Stimulated activated CD4-positive, alpha-beta T cell treated with anti-CD3 and anti-CD28 coated beads, Interleukin-1b, Interleukin-23, amount 100 ng/mL, for 48 hours (primary cell): ENCODE measurements around the gene PVALB.

ENCODE experiments used
- DNase-seq: peaks from one replicate; pipeline ENCODE4 v3.0.0-alpha.2; 2020

The PVALB gene

DNA sequence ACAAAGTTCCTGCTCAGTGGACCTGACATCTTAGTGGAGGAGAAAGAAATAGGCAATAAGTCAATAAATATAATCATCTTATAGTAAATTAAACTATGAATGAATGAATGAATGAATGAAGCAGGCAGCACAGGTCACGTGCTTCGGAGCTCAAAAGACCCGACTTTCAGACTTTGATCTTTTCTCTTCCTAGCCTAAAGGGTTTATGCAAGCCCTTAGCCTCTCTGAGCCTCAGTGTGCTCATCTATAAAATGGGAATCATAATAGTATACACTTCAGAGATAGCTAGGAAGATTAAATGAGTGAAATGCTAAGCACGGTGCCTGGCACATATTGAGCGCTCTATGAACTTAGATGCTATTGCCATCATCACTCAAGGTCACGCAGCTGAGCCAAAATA lies 7.5 kb downstream of the PVALB start:
- no peak for DNase-seq

DNA sequence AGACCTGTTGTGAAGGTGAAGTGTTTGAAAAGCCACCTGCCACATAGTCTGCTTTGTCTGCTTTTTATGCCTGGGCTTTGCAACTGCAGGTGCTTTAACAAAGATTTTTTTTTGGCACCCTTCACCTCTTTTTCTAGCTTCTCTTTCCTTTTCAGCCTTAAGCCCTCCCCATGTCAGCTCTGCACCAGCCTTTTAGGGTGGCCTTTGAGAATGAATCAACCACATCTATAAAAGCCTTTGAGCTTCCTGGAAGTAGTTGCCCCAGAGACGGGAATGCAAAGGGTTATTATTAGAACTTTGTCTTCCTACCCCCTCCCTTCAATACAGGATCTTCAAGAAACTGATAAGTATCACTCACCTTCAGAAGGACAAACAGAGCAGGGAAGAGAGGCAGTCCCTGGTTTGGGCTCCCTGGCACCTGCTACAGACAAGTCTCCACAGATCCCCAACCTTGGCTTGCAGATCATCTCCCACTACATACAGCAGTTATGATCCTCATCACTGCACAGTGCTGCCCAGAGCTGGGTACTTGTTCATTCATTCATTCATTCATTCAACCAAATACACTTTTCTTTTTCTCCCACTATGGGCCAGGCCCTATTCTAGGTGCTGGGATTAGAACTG lies 8.0 kb downstream of the PVALB start:
- no peak for DNase-seq

DNA sequence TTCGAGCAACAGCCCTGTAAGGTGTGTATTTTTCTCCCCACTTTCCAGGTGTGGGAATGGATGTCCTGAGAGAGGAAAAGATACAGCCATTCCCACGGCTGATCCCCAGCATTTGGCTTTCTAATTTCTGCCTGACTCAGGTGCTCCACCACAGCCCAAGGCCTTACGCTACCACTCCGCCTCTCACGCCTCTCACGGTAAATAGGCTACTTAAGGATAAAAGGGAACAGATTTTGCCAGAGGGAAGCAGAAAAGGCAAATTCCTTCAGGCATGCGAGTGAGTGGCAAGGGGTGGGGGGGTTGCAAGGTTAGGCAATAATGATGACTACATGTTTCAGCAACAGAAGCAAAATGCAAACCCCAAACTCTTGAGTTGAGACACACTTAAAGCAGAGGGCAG lies 9.2 kb downstream of the PVALB start:
- no peak for DNase-seq

DNA sequence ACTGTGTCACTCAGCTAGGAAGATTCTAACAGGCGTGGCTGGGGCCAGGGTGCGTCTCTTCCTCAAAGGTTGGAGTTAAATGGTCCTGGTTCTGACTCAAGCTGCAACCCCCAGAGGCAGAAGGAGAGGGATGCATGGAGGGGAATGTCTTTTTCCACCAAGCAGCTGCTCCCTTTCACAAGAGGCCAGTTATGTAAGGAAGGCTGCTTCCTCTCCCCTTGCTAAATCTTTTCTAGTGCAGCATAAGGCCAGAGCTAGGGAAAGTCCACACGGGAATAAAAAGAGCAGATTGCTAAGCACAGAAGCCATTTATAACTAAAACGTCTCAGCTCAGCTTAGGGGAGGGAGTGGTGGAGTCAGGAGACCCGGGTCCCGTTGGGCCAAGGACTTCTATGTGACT lies 10.0 kb downstream of the PVALB start:
- DNase-seq, result no peak

DNA sequence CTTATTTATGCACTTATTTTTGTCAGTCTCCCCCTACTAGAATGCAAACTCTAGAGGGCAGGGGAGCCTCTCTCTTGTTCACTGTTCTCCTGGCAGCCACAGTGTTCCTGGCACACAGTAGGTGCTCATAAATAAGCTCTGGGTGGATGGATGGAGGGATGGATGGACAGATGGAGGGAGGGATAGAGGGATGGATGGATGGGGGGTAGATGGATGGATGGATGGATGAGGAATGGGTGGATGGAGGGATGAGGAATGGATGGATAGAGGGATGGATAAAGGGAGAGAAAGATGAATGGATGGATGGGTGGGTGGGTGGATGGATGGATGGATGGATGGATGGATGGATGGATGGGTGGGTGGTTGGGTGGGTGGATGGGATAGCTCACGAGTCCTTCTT lies 13.5 kb downstream of the PVALB start:
- no peak for DNase-seq

DNA sequence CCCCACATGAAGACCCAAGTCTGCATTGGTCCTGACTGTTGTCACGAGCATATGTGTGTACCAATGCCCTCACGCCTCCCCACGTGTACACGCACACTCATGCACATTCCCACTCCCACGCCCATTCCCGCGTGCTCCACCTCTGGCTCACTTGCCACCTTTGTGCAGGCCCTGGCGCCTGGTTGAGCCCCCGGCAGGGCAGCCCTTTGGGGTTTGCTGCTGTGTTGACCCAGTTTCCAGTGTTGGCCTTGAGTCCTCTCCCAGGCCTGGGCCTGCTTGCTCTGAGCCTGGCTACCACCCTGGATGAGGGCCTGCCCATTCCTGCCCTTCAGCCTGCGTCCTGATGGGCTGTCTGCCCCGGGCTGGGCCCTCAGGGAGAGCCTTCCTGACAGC lies 18.2 kb downstream of the PVALB start:
- no peak for DNase-seq

DNA sequence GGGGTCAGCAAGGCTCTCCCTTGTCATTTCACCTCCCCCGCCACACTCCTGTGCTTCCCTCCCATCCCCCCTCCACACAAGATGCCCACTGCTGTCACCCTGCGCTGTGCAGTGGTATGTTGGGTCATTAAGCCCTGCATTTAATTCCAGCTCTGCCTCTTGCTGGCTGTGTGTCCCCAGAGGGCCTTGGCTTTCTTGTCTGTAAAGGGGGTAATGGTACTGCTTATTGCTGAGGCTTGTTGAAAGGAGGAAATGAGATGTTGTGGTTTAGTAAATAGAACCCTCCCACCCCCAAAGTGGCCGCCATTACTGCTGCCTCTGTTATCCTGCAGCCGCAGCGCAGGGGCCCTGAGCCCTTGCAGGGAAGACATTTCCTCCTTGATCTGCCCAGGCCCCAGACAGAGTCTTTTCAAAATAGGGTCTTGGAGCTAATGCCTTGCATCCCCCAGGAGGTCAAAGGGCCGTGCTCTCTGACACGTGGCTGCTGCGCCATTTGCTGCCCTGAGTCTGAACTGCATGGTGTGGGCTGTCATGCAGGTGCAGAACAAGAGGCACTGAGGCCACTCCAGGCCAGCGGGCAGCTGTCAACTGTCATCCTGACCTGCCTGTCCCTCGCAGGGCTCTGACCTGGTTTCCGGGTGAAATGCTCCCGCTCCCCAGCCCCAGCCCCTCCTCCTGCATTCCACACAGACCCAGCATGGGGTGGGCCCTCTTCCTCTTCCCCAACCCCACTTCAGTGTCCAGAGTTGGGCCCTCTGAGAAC lies 18.7 kb downstream of the PVALB start:
- no peak for DNase-seq

DNA sequence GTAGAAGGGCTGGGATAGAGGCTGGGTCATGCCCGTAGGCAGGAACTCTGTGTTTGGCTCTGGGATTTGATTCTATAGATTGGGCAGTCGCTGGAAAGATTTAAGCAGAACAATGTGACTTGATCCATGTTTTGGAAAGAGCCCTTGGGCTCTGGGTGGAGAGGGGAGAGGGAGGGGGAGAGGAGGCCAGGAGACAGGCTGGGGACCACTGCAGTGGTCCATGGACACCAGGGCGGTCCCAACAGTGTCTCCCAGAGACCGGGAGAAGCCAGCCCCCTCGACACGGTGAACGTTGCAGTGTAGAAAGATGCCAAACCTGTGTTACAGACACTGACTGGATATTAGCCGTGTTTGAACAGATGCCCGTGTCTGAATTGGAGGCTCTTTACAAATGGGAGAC lies 19.5 kb downstream of the PVALB start:
- no peak for DNase-seq

DNA sequence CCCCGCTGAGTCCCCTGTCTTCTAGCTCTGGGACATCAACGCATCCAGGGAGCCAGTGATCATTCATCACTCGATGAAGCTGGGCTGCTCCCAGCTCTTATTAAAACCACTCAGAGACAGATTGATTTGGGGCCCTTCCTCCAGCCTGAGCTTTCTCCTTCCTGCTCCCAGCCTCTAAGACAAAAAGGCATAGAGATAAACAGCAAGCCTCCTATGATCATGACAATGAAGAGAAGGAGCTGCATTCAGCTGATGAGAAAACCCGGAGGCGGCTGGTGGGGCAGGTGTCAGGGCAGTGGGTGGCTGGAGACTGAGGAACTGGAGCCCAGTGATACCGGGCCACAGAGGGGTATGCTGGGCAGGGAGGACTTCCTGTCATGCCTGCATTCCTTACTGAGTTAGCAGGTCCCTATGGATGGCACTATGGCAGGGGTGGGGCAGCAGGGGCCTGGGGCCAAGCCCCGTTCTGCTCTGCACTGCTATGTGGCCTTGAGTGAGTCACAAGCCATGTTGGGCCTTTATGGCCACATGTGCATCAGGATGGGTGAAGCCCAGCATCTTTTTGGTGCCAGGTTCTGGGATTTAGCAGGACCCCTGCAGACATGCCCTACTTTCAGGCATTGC lies 20.2 kb downstream of the PVALB start:
- no peak for DNase-seq

DNA sequence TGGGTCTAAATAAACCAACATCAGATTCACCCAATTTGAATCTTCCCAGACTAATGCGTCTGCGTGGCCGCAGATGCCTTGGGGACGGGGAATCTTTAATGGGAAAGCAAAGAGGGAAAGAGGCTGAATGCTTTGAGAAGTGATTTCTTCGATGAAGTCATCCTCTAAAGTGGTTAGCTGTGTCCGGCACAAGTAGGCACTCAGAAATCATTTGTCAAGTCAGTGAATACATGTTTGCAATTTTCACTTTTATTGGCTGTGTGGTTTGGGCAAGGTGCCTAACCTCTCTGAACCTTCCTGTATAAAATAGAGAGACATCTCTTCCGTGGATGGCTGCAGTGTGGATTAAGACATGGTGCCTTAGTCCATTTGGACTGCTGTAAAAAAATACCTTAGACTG lies 21.2 kb downstream of the PVALB start:
- DNase-seq, result no peak

DNA sequence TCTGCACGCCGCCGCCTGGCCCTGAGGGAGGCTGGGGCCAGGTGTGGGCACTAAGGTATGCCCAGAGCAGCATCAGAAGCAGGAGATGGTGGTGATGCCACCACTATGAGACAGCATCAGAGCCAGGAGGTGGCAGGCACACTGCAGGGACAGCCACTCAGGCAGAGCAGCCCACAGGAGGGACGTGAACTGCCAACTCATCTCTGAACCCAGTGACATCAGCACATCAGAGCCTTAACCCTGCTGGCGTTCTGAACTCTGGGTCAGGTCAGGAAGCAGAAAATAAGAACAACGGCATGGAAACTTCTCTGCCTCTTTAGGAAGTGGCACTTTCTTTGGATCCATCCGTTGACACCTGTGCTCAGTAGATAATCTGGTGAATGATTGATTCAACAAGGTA lies 26.2 kb downstream of the PVALB start:
- DNase-seq, result peak; percentile 63

DNA sequence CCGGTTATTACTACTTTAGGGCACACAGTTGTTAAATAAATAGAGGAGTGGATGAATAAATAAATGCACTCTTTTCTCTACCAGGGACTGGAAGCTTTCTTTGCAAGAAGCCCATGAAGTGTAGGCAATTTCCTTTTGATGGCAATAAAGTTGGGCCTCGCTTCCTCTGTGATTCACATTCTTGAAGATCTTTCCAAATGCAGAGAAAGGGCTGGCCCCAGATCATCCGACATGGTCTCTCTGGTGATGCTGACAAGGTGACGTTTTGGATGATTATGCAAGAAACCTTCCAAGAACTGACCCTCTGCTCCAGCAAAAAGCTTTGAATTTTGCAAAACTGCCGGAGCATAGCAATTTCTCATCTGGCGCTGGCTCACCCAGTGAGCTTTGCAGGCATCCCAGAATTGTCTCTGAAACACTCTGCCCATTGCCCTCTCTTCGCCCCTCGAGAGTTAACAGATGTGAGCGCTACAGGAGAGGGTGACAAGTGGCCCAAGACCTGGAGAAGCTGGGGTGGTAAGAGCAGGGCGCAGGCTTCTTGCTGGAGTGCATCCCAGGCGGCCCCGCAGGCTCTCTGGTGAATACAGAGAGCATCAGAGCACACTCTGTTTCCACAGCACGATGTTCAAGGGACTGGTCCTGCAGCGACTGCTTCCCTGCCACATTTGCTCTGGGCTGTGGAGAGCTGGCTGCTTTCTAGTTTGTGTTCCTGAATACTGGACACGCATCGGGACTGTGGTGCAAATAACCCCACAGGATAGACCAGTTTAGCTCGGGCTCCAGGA lies 29.4 kb downstream of the PVALB start:
- no peak for DNase-seq

DNA sequence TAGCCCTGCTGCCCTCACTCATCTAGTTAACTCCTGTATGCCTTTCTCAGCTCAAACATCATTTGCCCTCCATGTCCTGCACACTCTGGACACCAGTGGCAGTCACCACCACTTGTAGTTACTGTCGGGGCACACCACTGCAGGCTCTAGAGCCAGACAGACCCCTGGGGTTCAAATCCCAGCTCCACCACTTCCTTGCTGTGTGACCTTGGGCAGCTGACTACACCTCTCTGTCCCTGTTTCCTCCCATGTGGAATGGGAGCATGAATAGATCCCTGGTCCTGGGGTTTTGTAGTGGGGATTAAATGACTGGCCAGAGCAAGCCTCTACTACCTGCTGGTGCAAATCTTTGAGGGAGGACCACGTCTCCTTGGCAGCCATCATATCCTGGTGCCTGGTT lies 33.1 kb downstream of the PVALB start:
- DNase-seq, result no peak

DNA sequence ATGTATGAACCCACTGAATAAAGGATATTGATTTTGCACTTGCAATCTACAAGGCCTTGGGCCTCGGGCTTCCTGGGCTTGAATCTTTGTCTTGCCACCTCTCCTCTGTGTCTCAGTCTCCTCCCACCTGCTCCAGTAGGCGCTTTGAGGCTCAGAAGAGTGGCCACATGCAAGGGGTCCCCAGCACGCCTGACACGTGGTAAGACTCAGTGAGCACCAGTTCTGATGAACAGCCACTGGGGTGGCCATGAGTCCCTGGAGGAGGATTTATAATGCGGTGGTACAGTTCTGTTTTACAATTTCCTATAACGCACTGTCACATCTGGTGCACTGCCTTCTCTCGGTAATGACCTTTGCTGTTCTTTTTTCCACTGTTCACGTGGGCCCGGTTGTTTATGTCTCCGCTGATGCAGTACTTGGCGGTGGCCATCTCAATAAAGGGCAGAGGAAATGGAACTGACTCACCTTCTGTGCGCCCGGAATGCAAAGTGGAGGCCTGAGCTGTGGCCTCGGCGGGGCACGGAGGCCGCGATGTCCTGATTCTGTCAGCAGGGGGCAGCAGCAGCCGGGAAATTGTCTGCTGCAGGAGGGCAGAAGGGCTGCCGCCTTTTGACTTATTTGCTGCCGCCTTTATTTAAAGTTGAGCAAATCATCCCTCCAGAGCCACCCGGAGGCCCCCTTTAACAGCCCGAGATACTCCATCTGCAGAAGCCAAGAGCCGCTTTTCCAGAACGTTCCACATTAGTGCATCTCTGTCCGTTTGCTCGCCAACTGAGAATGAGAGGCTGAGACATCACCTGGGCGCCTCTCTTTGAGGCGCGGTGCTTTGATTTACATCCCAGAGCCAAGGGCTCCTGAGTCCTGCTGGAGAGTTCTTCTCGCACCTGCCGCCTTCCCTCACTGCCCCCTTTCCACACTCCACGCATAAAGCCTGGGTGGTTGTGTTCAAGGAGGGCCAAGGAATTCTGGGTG lies 34.9 kb downstream of the PVALB start:
- DNase-seq, result peak; percentile 89

DNA sequence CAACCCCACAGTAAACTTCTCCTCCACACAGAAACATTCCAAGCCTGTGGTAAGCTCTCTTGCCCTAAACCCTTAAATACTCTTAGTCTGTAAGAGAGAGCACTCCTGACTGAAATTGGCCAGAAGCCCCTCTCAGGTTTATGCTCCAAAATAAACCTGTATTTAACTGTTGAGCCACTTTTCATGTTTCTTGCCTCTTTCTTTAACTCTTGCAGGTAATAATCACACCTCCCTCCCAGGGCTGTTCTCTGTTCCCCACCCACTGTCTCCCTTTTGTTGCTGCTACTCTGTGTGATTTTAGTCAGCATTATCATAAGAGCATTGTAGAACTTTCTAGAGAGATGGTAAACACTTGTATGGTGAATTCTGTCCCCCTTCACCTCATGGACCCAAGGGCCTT lies 38.8 kb downstream of the PVALB start:
- DNase-seq, result no peak

DNA sequence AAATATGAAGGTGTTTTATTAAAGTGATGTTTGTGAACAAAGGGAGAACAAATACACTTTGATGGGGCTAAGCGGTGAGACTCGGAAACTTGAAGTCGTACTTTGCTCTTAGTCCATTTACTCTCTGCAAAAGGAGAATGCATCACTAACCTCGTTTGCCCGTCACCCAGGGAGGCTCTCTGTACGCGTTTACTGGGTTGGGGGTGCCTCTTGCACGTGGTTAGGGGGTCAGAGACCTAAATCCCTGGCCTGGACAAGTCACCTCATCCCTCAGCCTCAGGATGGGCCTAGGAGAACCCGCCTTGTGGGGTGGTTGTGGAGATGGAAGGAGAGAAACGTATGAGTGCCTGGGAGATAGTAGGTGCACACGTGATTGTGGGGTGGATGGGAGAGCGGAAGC lies 40.1 kb downstream of the PVALB start:
- DNase-seq, result no peak

DNA sequence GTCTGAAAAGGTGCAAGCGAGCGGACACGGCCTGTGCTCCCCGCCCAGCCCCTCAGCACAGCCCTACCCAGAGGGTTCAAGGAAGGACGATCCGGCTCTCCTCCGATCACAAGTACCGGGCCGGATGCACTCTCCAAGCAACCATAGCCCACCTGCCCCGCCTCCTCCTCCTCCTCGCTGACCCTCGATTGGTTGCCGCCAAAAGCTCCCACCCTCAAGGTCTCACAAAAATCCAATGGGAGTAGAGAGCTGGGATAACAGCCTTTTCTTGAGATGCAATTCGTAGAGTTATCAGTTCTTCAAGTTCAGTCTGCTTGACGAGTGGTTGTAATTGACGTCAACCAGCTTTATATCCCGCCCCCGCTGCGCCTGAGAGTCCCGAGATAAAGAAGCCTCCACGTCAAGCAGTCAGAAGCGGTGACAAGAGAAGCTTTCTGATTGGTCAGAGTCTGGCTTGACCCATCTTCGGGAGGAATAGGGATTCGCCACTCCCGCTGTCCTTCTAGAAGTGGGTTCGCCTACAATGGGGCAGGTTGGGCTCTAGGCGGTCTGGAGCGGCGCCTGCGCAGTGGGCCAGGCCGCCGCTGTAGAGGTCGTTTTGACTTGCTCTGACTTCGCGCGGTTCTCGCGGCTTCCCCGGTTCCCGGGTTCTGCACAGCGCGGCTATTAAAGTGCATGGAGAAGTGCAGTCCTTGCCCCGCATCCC lies 40.7 kb downstream of the PVALB start, which contains the start of gene IFT27:
IFT27 (minus strand) TSS at position 156 of the 706 bp plus-strand sequence. CDS start 412 bp downstream, outside the sequence.
- DNase-seq, result peak; percentile 98

DNA sequence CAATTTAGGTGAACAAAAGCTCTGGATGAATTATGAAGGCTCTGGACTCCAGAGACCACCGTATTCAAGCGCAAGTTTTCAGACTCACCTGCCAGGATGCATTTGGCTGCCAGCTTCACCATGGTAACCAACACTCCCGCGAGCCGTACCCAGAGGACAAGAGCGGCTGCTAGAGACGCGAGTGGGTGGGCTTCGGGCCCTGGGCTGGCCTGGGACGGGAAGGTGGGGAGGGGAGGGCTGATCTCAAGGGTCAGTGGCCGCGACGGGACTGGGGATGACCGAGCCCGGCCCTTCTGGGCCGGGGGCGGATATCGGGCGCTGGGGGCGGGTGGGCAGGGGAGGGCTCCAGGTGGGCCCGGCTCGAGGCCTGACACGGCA lies 41.3 kb downstream of the PVALB start:
- DNase-seq, result peak; percentile 30

DNA sequence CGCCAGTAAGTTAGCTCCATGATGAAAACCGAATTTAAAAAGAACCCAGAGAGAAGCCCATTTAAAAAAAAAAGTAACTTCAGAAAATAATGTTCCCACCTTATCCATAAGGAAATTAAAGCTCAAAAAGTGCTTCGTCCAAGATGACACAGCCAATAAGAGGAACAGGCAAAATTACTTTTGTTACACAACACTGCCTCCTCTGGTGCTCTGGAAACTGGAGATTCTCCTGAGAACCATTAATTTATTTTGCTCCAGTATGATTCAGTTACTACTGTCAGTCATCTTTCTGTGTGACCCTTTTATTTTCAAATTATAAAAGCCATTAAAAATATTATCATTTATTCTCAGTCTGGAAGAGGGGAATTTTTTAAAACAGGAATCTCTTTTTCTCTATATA lies 42.9 kb downstream of the PVALB start:
- no peak for DNase-seq

DNA sequence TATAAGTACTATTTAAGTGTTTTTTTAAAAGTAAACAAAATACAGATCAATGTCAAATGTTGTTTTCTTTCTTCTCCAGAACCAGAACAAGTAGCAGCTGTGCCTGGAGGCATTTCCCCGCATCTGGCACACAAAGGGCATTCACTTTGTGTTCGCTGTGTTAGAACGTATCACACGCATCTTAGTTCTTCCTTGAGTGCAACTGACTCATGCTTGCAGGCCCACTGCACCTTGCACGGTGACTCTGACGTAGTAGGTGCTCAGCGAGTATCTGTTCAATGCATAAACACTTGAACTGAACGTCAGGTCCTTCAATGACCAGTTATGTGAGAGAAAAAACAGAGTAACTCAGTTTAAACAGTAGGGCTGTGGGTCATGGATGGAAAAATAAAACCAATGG lies 44.4 kb downstream of the PVALB start:
- no peak for DNase-seq

DNA sequence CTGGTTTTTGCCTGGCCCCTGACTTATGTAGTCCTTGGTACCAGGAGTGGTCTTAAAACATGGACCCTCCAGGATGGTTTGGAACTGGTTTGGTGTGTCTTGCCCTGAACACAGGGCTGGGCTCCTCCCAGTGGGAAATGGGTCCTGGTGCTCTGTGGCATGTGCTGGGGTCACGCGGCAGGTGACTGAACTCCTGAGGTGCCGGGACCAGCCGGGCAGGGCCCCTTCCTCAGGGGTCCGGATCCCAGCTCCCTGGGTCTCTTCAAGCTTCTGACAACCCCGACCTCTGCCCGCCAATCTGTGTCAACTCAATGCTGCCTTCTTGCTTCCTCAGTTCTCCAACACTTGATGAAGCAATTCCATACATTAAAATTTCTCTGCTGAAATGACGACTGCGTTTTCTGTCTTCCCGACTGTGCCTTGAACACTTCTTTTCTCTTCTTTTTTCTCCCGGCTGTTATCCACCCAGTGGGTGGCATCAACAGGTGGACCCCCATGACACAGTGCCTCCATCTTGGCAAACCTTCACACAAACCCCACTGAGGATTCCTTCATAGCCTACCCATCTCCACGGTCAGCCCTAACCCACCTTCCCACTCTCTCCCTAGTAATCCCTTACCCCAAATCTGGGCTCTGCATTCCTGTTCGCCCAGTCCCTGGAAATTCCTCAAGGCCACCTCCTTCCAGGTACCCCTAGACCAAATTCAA lies 45.3 kb downstream of the PVALB start:
- DNase-seq, result no peak
